GM10248 (cell line): ENCODE measurements around the gene CHMP6.

Experiments used
- CTCF ChIA-PET: fragments of 300-600 bp; sonication (Branson Sonifier 250); formaldehyde crosslinking; extraction: SDS; loops from one replicate; lab custom pipeline; 2021; ENCODE audit warnings: antibody characterized with exemption; lab: Yijun Ruan, JAX
- POLR2A ChIA-PET: fragments of 350-650 bp; sonication (Branson Sonifier 250); formaldehyde crosslinking; extraction: SDS; loops from one replicate; lab custom pipeline; 2020; ENCODE audit warnings: antibody characterized with exemption; lab: Yijun Ruan, JAX
- DNase-seq: peaks from one replicate; pipeline ENCODE4 v3.0.0; 2012; ENCODE audit errors: extremely low spot score
- TF ChIP-seq, protein P1 (sequence below): IDR thresholded peaks from 2 replicates; pipeline ENCODE4 v1.5.1; 2012; ENCODE audit warnings: mild to moderate bottlenecking, low read depth; ENCODE audit errors: extremely low read depth, missing control alignments, control extremely low read depth

The CHMP6 gene

GRCh38 chr17:81022344-81022676, 30.7 kb downstream of the CHMP6 start:
- POLR2A ChIA-PET: no interaction called here
- no peak for DNase-seq
- CTCF ChIA-PET: interaction anchor here (2.7 to 4.6 kb wide), 2 partner anchors 75 to 80 kb away, joined by 11 to 37 read pairs; no protein-coding TSS in a partner anchor
- TF ChIP-seq, protein P1, sequence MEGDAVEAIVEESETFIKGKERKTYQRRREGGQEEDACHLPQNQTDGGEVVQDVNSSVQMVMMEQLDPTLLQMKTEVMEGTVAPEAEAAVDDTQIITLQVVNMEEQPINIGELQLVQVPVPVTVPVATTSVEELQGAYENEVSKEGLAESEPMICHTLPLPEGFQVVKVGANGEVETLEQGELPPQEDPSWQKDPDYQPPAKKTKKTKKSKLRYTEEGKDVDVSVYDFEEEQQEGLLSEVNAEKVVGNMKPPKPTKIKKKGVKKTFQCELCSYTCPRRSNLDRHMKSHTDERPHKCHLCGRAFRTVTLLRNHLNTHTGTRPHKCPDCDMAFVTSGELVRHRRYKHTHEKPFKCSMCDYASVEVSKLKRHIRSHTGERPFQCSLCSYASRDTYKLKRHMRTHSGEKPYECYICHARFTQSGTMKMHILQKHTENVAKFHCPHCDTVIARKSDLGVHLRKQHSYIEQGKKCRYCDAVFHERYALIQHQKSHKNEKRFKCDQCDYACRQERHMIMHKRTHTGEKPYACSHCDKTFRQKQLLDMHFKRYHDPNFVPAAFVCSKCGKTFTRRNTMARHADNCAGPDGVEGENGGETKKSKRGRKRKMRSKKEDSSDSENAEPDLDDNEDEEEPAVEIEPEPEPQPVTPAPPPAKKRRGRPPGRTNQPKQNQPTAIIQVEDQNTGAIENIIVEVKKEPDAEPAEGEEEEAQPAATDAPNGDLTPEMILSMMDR: no peak

DNA sequence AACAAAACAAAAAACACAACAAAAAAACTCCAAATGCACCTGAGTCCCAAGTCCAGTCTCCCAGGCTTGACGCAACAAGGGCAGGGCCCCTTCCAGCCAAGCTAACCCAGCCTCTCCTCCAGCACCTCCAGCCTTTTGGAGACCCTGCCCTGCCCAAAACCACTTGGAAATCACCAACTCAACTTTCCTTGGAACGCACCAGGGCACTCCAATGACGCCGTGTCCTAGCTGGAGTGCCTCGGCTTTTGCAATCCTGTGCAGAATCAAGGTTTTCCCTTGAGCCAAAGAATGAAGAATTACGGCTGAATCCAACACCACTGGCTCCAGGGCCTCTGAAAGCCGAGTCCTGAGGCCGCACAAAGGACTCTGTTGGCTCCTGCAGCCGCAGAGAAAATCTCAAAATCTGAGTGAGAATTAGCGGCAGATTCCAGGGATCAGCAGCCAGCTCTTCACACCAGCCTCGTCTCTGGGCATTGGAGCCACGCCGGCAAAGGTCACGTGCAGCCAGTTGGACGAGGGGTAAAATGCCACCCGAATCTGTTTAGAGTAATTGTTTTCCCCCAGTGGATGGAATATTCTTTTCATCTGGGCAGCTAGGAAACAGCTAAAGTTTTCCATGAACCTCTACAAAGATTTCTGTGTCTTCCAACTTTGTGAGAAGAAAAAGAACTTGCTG, 33.6 kb downstream of the CHMP6 start:
- CTCF ChIA-PET: interaction anchor here (1.3 to 4.6 kb wide), 2 partner anchors 17 to 78 kb away, joined by 4 to 37 read pairs; no protein-coding TSS in a partner anchor
- POLR2A ChIA-PET: no interaction called here

GRCh38 chr17:81025741-81026129, 34.1 kb downstream of the CHMP6 start:
- POLR2A ChIA-PET: no interaction called here
- CTCF ChIA-PET: interaction anchor here (1.3 to 4.6 kb wide), 2 partner anchors 17 to 77 kb away, joined by 4 to 37 read pairs; no protein-coding TSS in a partner anchor
- no peak for DNase-seq
- TF ChIP-seq, protein P1: no peak

More for the DNA sequence above, 33.6 kb downstream of the CHMP6 start:
- no peak for DNase-seq
- TF ChIP-seq, protein P1: no peak

DNA sequence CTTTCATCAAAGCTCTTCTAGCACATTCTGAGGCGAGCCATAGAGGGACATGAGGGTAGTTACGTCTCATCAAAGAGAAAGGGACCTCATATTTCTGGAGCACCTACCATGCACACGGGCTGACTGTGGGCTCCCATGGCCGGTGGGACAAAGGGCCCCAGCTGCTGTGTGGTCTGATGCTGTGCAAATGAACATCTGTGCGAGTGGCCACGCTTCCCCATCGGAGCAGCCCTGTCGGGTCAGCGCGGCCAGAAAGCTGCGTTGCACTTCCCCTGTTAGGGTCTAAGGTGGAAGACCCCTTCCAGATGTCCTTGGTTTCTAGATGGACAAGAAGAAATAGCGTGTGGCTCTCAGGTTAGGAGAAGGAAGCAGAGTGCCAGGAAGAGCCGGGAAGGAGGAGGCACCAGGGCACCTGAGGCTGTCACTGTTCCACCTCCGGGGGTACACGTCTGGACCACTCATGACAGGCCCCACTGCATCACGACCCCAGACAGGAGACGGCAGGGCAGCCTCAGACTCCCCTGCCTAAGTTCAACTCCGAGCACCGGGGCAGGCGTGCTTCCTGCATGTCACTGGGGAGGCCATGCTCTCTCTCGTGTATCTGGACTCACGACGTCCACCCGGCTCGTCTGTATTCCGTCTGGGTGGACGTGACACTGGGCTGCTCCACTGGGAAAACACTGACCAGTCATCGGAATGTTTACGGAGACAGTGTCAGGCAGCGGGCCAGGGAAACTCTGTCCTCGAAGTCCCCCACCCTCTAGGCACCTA, 34.8 kb downstream of the CHMP6 start:
- TF ChIP-seq, protein P1: no peak
- no peak for DNase-seq
- ChIA-PET POLR2A (no interaction called here), CTCF (interaction anchor here (1.3 to 4.6 kb wide), 2 partner anchors 18 to 76 kb away, joined by 4 to 37 read pairs; no protein-coding TSS in a partner anchor)

- TF ChIP-seq, protein P1: no peak
- ChIA-PET CTCF (no interaction called here), POLR2A (no interaction called here)
Measured at GRCh38 chr17:81027038-81027437, 35.4 kb downstream of the CHMP6 start.

GRCh38 chr17:81027591-81028505, 36.2 kb downstream of the CHMP6 start:
- POLR2A ChIA-PET: no interaction called here
- DNase-seq: no peak
- CTCF ChIA-PET: no interaction called here
- TF ChIP-seq, protein P1: no peak

More at GRCh38 chr17:81027038-81027437, 35.4 kb downstream of the CHMP6 start:
- DNase-seq: no peak
